Upper lobe of left lung (tissue), 6 donors: ENCODE results near the gene DYNC1I2. TPM values are rescaled to one million over a fixed set of nuclear protein-coding genes. Genes with fewer than 3 reads are reported as not detected.

Source experiments
- ATAC-seq, 2 donors: fragments of 200-7000 bp; cut with Tn5 transposase; one replicate each; pipeline ENCODE4 v1.9.1; 2022; ENCODE audit warnings: mild to moderate bottlenecking in 2 of 2, moderate library complexity in 2 of 2; ENCODE audit not compliant: low FRiP score in 2 of 2
- DNase-seq, 2 donors: peaks; one replicate each; pipeline ENCODE4 v3.0.0-alpha.2; 2019 to 2020
- H3K27ac ChIP-seq, 4 donors: fragments of 200-600 bp; sonication (generic); one replicate each; pipeline ENCODE4 v1.5.1; 2016 to 2019
- H3K27me3 ChIP-seq, 4 donors: fragments of 200-600 bp; sonication (generic); one replicate each; pipeline ENCODE4 v1.5.1; 2017 to 2019
- H3K36me3 ChIP-seq, 4 donors: fragments of 200-600 bp; sonication (generic); one replicate each; pipeline ENCODE4 v1.5.1; 2016 to 2019
- H3K4me1 ChIP-seq, 4 donors: fragments of 200-600 bp; sonication (generic); one replicate each; pipeline ENCODE4 v1.5.1; 2018 to 2019
- H3K4me3 ChIP-seq, 4 donors: fragments of 200-600 bp; sonication (generic); one replicate each; pipeline ENCODE4 v1.5.1; 2017 to 2019; ENCODE audit warnings: mild to moderate bottlenecking in 2 of 4, moderate library complexity in 1 of 4
- H3K9me3 ChIP-seq, 4 donors: fragments of 200-600 bp; sonication (generic); one replicate each; pipeline ENCODE4 v1.5.1; 2018 to 2019
- EP300 ChIP-seq, 4 donors: sonication (generic); formaldehyde crosslinking; IDR thresholded peaks; one replicate each; pipeline ENCODE4 v1.5.1; 2017; ENCODE audit warnings: antibody characterized with exemption in 4 of 4, control low read depth in 2 of 4
- POLR2A ChIP-seq, 4 donors: fragments of 450-650 bp; IDR thresholded peaks; one replicate each; pipeline ENCODE4 v1.5.1; 2016 to 2017; ENCODE audit warnings: antibody characterized with exemption in 4 of 4, mild to moderate bottlenecking in 2 of 4
- POLR2AphosphoS5 ChIP-seq, 2 donors: sonication (generic); formaldehyde crosslinking; IDR thresholded peaks; one replicate each; pipeline ENCODE4 v1.5.1; 2017; ENCODE audit warnings: antibody characterized with exemption in 2 of 2
- WGBS, 2 donors: methylation state at CpG; one replicate each; pipeline ENCODE4 v1.1.5; 2017 to 2018; 5-methylcytosine and 5-hydroxymethylcytosine counted together
- total RNA-seq, 6 donors: library from RNA; depleted of rRNA in 4 of 6; stranded (reverse); fragments of >200 nt in 4 of 6; gene quantifications; one replicate each; pipeline versions ENCODE4 v1.1.0 to v1.2.1, GENCODE V29; 2016 to 2021
- TF ChIP-seq, protein P1 (sequence below), 6 experiments: fragments of 450-650 bp in 4 of 6; fragments of 200-600 bp in 2 of 6; sonication (generic) in 2 of 6; IDR thresholded peaks; one replicate each; pipeline ENCODE4 v1.5.1; 2016 to 2019; ENCODE audit warnings: antibody characterized with exemption in 6 of 6
- donor health status: DM: no; HTN: no; CAD: no; lungs with moderate emphysema.
- donor health status: DM: no; HTN: yes; CAD: no; lungs with severe emphysema.

The DYNC1I2 gene
- total RNA-seq, 6 donors from 2014 or later = 66.1 to 91.6 (median 78.7) TPM

DNA sequence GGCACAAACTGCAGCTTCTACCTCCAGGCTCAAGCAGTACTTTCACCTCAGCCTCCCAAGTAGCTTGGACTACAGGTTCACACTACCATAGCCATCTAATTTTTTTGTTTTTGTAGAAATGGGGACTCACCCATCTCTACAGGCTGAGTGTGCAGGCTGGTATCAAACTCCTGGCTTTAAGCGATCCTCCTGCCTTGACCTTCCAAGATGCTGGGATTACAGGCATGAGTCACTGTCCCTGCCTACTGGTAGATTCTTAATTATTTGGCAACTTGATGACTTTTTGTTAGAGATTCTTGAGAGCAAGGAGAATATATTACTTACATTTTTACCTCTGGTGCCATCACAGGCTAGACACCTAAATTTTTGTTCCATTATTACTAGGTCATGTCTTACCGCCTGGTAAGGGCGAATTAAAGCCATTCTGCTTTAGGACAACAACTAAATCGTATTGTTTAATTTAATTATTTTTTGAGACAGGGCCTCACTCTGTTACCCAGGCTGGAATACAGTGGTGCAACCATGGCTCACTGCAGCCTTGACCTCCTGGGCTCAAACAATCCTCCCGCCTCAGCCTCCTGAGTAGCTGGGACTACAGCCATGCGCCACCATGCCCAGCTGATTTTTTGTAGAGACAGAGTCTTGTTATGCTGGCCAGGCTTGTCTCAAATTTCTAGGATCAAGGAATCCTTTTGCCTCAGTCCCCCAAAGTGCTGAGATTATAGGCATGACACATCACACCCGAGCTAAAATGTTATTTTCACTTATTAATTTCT lies 15.7 kb downstream of the DYNC1I2 start:
- H3K27me3 ChIP-seq = no peaks in the 10 kb centered on the region
- 88 to 92% methylated on average over 7 of the region's 7 CpGs for WGBS, 2 donors
- H3K36me3 ChIP-seq = peaks cover 0 to 11% (median 2%) of the 10 kb centered on the region in 4 donors
- DNase-seq = no peak
- TF ChIP-seq, protein P1, sequence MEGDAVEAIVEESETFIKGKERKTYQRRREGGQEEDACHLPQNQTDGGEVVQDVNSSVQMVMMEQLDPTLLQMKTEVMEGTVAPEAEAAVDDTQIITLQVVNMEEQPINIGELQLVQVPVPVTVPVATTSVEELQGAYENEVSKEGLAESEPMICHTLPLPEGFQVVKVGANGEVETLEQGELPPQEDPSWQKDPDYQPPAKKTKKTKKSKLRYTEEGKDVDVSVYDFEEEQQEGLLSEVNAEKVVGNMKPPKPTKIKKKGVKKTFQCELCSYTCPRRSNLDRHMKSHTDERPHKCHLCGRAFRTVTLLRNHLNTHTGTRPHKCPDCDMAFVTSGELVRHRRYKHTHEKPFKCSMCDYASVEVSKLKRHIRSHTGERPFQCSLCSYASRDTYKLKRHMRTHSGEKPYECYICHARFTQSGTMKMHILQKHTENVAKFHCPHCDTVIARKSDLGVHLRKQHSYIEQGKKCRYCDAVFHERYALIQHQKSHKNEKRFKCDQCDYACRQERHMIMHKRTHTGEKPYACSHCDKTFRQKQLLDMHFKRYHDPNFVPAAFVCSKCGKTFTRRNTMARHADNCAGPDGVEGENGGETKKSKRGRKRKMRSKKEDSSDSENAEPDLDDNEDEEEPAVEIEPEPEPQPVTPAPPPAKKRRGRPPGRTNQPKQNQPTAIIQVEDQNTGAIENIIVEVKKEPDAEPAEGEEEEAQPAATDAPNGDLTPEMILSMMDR (IDR thresholded peaks at IDR 0.05) = no peak
- no peak for TF ChIP-seq EP300 (IDR thresholded peaks at IDR 0.05)
- no peak for TF ChIP-seq POLR2A (IDR thresholded peaks at IDR 0.05)
- TF ChIP-seq POLR2AphosphoS5 (IDR thresholded peaks at IDR 0.05) = no peak
- H3K4me1 ChIP-seq = peaks cover 0 to 5% (median 0%) of the 10 kb centered on the region in 4 donors
- no peak for ATAC-seq
- no peak overlapping the region for H3K27ac ChIP-seq
- no peaks in the 10 kb centered on the region for H3K9me3 ChIP-seq
- H3K4me3 ChIP-seq = no peak overlapping the region

DNA sequence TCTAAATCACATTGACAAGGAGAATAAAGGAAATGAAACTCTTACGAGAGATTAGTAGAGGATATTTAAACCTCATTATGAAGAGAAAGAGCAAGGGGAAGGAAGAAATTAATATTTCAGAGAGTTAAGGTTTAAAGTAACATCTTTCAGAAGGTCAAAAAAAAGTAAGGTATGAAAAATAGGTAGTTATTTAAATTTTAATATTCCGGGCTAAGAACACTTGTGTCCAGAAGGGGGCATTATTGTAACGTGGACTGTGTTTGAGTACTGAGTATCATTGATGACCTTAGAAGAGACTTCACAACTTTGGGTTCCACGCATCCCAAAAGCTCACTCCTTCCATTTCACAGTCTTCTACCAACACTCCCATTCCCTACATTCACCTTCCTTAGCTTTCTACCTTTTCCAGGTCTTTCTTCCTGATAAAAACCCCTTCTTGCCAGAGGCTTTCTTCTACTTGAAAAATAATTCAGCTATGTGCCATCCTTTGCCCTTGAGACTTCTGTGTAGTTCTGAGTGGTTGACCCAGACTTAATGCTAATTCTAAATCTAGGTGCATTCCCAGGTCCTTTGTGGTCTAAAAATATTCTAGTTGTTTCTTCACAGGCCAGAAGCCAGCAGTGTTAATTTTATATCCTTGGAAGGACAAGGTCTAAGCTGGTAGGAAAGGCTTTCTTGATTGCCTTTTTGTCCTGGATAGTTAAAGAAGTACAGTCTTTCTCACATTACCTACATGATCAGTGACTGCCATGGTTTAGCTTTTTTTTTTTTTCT lies 16.5 kb downstream of the DYNC1I2 start:
- H3K27ac ChIP-seq = no peak overlapping the region

DNA sequence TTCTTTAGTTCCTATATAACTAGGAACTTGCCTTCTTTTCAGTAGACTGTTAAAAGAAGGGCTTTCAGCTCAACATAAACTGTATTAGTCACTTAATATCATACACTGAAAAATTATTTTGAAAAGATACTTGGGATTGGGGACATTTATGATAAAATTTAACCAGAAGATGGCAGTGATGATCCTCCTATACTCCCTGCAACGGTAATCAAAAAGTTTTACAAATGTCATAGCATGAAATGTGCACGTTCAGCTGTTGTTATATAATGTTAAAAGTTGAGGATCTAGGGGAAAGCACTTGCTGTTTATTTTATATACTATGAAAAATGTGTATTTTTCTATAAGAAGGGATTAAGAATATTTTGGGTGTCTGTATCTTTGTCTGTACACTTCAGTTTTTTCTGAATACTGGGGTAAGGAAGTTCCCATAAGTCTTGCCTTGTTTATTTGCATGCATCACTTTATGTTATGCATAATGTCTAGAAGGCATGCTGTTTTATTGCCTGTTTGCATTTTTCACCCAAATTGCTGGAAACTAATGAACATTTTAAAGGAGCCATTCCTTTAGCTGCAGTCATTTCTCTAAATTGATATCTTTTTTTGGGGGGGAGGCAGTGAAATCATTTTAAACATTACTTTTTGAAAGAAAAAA lies 19.0 kb downstream of the DYNC1I2 start:
- peaks cover 0 to 12% (median 0%) of the 10 kb centered on the region in 4 donors for H3K36me3 ChIP-seq
- ATAC-seq (peak in 1 of 2 donors; percentile 24), DNase-seq (no peak)
- TF ChIP-seq, protein P1 (IDR thresholded peaks at IDR 0.05) = peak in 1 of 6 experiments; percentile 16
- TF ChIP-seq EP300 (IDR thresholded peaks at IDR 0.05) = no peak
- peaks cover 0 to 5% (median 0%) of the 10 kb centered on the region in 4 donors for H3K4me1 ChIP-seq
- WGBS, 2 donors = 35 to 36% methylated on average over 2 of the region's 2 CpGs
- no peak overlapping the region for H3K27ac ChIP-seq
- no peaks in the 10 kb centered on the region for H3K27me3 ChIP-seq
- no peak overlapping the region for H3K4me3 ChIP-seq
- H3K9me3 ChIP-seq = no peaks in the 10 kb centered on the region

More for the DNA sequence above, 16.5 kb downstream of the DYNC1I2 start:
- WGBS, 2 donors = 54 to 63% methylated on average over 4 of the region's 4 CpGs
- H3K9me3 ChIP-seq = no peaks in the 10 kb centered on the region
- H3K4me1 ChIP-seq = peaks cover 0 to 5% (median 0%) of the 10 kb centered on the region in 4 donors
- no peak overlapping the region for H3K4me3 ChIP-seq
- H3K36me3 ChIP-seq = peaks cover 0 to 9% (median 0%) of the 10 kb centered on the region in 4 donors
- ATAC-seq = no peak
- H3K27me3 ChIP-seq = no peaks in the 10 kb centered on the region
- TF ChIP-seq, protein P1 (IDR thresholded peaks at IDR 0.05) = peak in 5 of 6 experiments; percentile 7 to 35 (median 26)
- no peak for TF ChIP-seq POLR2AphosphoS5 (IDR thresholded peaks at IDR 0.05)
- DNase-seq = no peak

DNA sequence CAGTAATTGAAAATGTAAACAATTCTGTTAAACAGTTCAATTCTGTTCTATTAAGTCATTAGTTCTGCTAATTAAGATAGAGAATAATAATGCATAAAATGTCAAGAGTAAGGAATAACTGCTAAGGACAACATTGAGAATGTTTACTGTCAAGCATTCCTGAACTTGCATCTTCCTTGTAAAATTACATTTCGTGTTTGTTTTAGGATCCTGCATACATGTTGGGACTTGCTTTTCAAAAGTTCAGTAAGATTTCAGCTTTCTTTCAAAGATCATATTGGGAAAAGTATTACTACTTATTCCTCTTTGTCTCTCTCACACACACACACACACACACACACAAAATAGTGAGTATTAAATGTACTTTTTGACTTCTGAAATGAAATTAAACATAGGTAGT lies 20.5 kb downstream of the DYNC1I2 start:
- H3K4me1 ChIP-seq = peaks cover 0 to 9% (median 2%) of the 10 kb centered on the region in 4 donors
- DNase-seq (no peak), ATAC-seq (no peak)
- no peak overlapping the region for H3K4me3 ChIP-seq
- no peaks in the 10 kb centered on the region for H3K27me3 ChIP-seq
- TF ChIP-seq POLR2A (IDR thresholded peaks at IDR 0.05) (no peak), EP300 (IDR thresholded peaks at IDR 0.05) (no peak)
- 76 to 79% methylated on average over 1 of the region's 1 CpG for WGBS, 2 donors
- no peak overlapping the region for H3K27ac ChIP-seq
- peaks cover 0 to 12% (median 0%) of the 10 kb centered on the region in 4 donors for H3K36me3 ChIP-seq
- no peaks in the 10 kb centered on the region for H3K9me3 ChIP-seq
